Effector memory CD4-positive, alpha-beta T cell (primary cell): ENCODE data around the gene ANKS1B.

Experiments
- DNase-seq, 3 donors: peaks; one replicate each; pipeline ENCODE4 v3.0.0-alpha.2; 2020
- H3K27ac ChIP-seq: 2 replicates; pipeline ENCODE4 v1.7.0; 2013; ENCODE audit warnings: mild to moderate bottlenecking, low read length, moderate library complexity; ENCODE audit not compliant: insufficient read depth, poor library complexity, severe bottlenecking
- H3K27me3 ChIP-seq: replicated peaks from 2 replicates; pipeline ENCODE4 v1.7.0; 2013; ENCODE audit warnings: mild to moderate bottlenecking, low read length; ENCODE audit not compliant: insufficient read depth, control insufficient read depth, poor library complexity, severe bottlenecking
- H3K36me3 ChIP-seq: 2 replicates; pipeline ENCODE4 v1.7.0; 2013; ENCODE audit warnings: mild to moderate bottlenecking, low read length, moderate library complexity; ENCODE audit not compliant: control insufficient read depth, insufficient read depth
- H3K4me1 ChIP-seq: 2 replicates; pipeline ENCODE4 v1.7.0; 2013; ENCODE audit warnings: low read length, mild to moderate bottlenecking; ENCODE audit not compliant: control insufficient read depth, insufficient read depth, poor library complexity, severe bottlenecking
- H3K4me3 ChIP-seq: 2 replicates; pipeline ENCODE4 v1.7.0; 2013; ENCODE audit warnings: low read length, low read depth, mild to moderate bottlenecking; ENCODE audit not compliant: insufficient read depth, poor library complexity, severe bottlenecking
- H3K9me3 ChIP-seq: 2 replicates; pipeline ENCODE4 v1.7.0; 2013; ENCODE audit warnings: mild to moderate bottlenecking, low read length, moderate library complexity; ENCODE audit not compliant: control insufficient read depth

The ANKS1B gene

GRCh38 chr12:99387661-99388060 is 597.1 kb downstream of the ANKS1B start:
- no peak overlapping the region for H3K4me3 ChIP-seq
- H3K9me3 ChIP-seq, result no peaks in the 10 kb centered on the region
- no peak for DNase-seq
- H3K36me3 ChIP-seq, result no peaks in the 10 kb centered on the region
- H3K4me1 ChIP-seq, result no peaks in the 10 kb centered on the region
- H3K27me3 ChIP-seq, result no peaks in the 10 kb centered on the region
- H3K27ac ChIP-seq, result no peak overlapping the region

GRCh38 chr12:99386907-99387306 is 597.8 kb downstream of the ANKS1B start:
- Histone ChIP-seq H3K9me3 (no peaks in the 10 kb centered on the region), H3K4me1 (no peaks in the 10 kb centered on the region), H3K36me3 (no peaks in the 10 kb centered on the region), H3K27ac (no peak overlapping the region), H3K4me3 (no peak overlapping the region), H3K27me3 (no peaks in the 10 kb centered on the region)
- no peak for DNase-seq

- H3K4me3 ChIP-seq, result no peak overlapping the region
- H3K27me3 ChIP-seq, result no peaks in the 10 kb centered on the region
- no peak overlapping the region for H3K27ac ChIP-seq
- no peaks in the 10 kb centered on the region for H3K4me1 ChIP-seq
- no peaks in the 10 kb centered on the region for H3K9me3 ChIP-seq
- no peak for DNase-seq
- H3K36me3 ChIP-seq, result no peaks in the 10 kb centered on the region
These were observed 601.5 kb downstream of the ANKS1B start for GRCh38 chr12:99383258-99383657.

- no peaks in the 10 kb centered on the region for H3K36me3 ChIP-seq
- no peak for DNase-seq
- no peaks in the 10 kb centered on the region for H3K27me3 ChIP-seq
These were observed 602.7 kb downstream of the ANKS1B start for GRCh38 chr12:99381992-99382391.

GRCh38 chr12:99380701-99381100 is 604.0 kb downstream of the ANKS1B start:
- no peak overlapping the region for H3K27ac ChIP-seq
- no peaks in the 10 kb centered on the region for H3K9me3 ChIP-seq
- DNase-seq, result no peak
- no peaks in the 10 kb centered on the region for H3K36me3 ChIP-seq
- no peaks in the 10 kb centered on the region for H3K4me1 ChIP-seq
- H3K27me3 ChIP-seq, result no peaks in the 10 kb centered on the region
- H3K4me3 ChIP-seq, result no peak overlapping the region

More at GRCh38 chr12:99381992-99382391, 602.7 kb downstream of the ANKS1B start:
- no peaks in the 10 kb centered on the region for H3K9me3 ChIP-seq
- no peaks in the 10 kb centered on the region for H3K4me1 ChIP-seq
- no peak overlapping the region for H3K4me3 ChIP-seq
- no peak overlapping the region for H3K27ac ChIP-seq

GRCh38 chr12:99374023-99374422 is 610.7 kb downstream of the ANKS1B start:
- Histone ChIP-seq H3K27me3 (no peaks in the 10 kb centered on the region), H3K4me1 (no peaks in the 10 kb centered on the region), H3K36me3 (no peaks in the 10 kb centered on the region), H3K4me3 (no peak overlapping the region), H3K9me3 (no peaks in the 10 kb centered on the region), H3K27ac (no peak overlapping the region)
- no peak for DNase-seq

- H3K4me3 ChIP-seq, result no peak overlapping the region
These were observed 612.3 kb downstream of the ANKS1B start for GRCh38 chr12:99372257-99372920.

GRCh38 chr12:99370421-99371138 is 614.2 kb downstream of the ANKS1B start:
- no peaks in the 10 kb centered on the region for H3K36me3 ChIP-seq
- H3K27ac ChIP-seq, result no peak overlapping the region
- H3K4me3 ChIP-seq, result no peak overlapping the region
- no peak for DNase-seq
- H3K27me3 ChIP-seq, result no peaks in the 10 kb centered on the region
- no peaks in the 10 kb centered on the region for H3K9me3 ChIP-seq
- H3K4me1 ChIP-seq, result no peaks in the 10 kb centered on the region

More at GRCh38 chr12:99372257-99372920, 612.3 kb downstream of the ANKS1B start:
- Histone ChIP-seq H3K27me3 (no peaks in the 10 kb centered on the region), H3K36me3 (no peaks in the 10 kb centered on the region), H3K27ac (no peak overlapping the region), H3K4me1 (no peaks in the 10 kb centered on the region), H3K9me3 (no peaks in the 10 kb centered on the region)
- DNase-seq, result no peak

GRCh38 chr12:99367181-99367580 is 617.6 kb downstream of the ANKS1B start:
- no peak for DNase-seq
- Histone ChIP-seq H3K9me3 (no peaks in the 10 kb centered on the region), H3K27me3 (no peaks in the 10 kb centered on the region), H3K4me1 (no peaks in the 10 kb centered on the region), H3K36me3 (no peaks in the 10 kb centered on the region), H3K27ac (no peak overlapping the region), H3K4me3 (no peak overlapping the region)

GRCh38 chr12:99352269-99352668 is 632.5 kb downstream of the ANKS1B start:
- Histone ChIP-seq H3K4me1 (no peaks in the 10 kb centered on the region), H3K36me3 (no peaks in the 10 kb centered on the region), H3K27ac (no peak overlapping the region), H3K27me3 (no peaks in the 10 kb centered on the region), H3K9me3 (no peaks in the 10 kb centered on the region), H3K4me3 (no peak overlapping the region)
- no peak for DNase-seq
